D721Med (cell line): ENCODE results near the gene LCAT.

Experiments used
- DNase-seq: peaks from one replicate; pipeline ENCODE4 v3.0.0; 2011; ENCODE audit warnings: low spot score; ENCODE audit not compliant: insufficient read length
- FAIRE-seq: peaks from 2 replicates; lab custom pipeline; 2011; peaks lifted over from hg19 to GRCh38; lab: Jason Lieb, UNC
- CTCF ChIP-seq: IDR thresholded peaks from 2 replicates; pipeline ENCODE4 v1.5.1; 2012; ENCODE audit warnings: mild to moderate bottlenecking, control low read depth; ENCODE audit not compliant: insufficient read depth; ENCODE audit errors: missing control alignments

The LCAT gene

GRCh38 chr16:67963292-67963661 lies 19.4 kb upstream of the LCAT start:
- TF ChIP-seq CTCF: no peak
- FAIRE-seq: no peak
- DNase-seq: no peak

GRCh38 chr16:67962135-67962534 lies 18.2 kb upstream of the LCAT start:
- DNase-seq (no peak), FAIRE-seq (no peak)
- TF ChIP-seq CTCF: no peak

GRCh38 chr16:67961551-67961957 lies 17.6 kb upstream of the LCAT start:
- no peak for TF ChIP-seq CTCF
- no peak for FAIRE-seq
- no peak for DNase-seq

- TF ChIP-seq CTCF: no peak
- DNase-seq (no peak), FAIRE-seq (no peak)
Measured at GRCh38 chr16:67959536-67960329, 15.8 kb upstream of the LCAT start.

- no peak for TF ChIP-seq CTCF
- no peak for DNase-seq
- no peak for FAIRE-seq
Measured at GRCh38 chr16:67957622-67958021, 13.7 kb upstream of the LCAT start.

GRCh38 chr16:67954421-67955196 lies 10.7 kb upstream of the LCAT start:
- TF ChIP-seq CTCF: no peak
- DNase-seq (no peak), FAIRE-seq (no peak)
